BE2C (cell line): Measurements from ENCODE around the gene ACR.

Experiments
- DNase-seq: peaks from one replicate; pipeline ENCODE4 v3.0.0-alpha.2; 2020
- H3K27me3 ChIP-seq: fragments of 250-450 bp; sonication (Bioruptor Pico); 2 replicates; pipeline ENCODE4 v1.5.1; 2020; ENCODE audit warnings: mild to moderate bottlenecking
- H3K36me3 ChIP-seq: fragments of 250-450 bp; sonication (Bioruptor Pico); 2 replicates; pipeline ENCODE4 v1.5.1; 2020; ENCODE audit warnings: mild to moderate bottlenecking
- H3K4me1 ChIP-seq: fragments of 250-450 bp; sonication (Bioruptor Pico); 2 replicates; pipeline ENCODE4 v1.5.1; 2020
- H3K4me3 ChIP-seq: 2 replicates; pipeline ENCODE4 v1.5.1; 2011; ENCODE audit warnings: low read depth, low read length
- H3K9me3 ChIP-seq: fragments of 250-450 bp; sonication (Bioruptor Pico); 2 replicates; pipeline ENCODE4 v1.5.1; 2020
- CTCF ChIP-seq: IDR thresholded peaks from 2 replicates; pipeline ENCODE4 v1.5.1; 2012; ENCODE audit warnings: mild to moderate bottlenecking, low read depth, low read length

The ACR gene

GRCh38 chr22:50697667-50698506 lies 40.1 kb upstream of the ACR start:
- 0 out of 2 replicates have a peak, but pooled peaks cover 7% of the 10 kb centered on the region for H3K4me1 ChIP-seq

GRCh38 chr22:50698546-50698945 lies 39.5 kb upstream of the ACR start:
- Histone ChIP-seq H3K36me3 (no peaks in the 10 kb centered on the region), H3K4me1 (0 out of 2 replicates have a peak, but pooled peaks cover 7% of the 10 kb centered on the region), H3K4me3 (no peak overlapping the region), H3K9me3 (no peaks in the 10 kb centered on the region), H3K27me3 (peaks cover 20% of the 10 kb centered on the region)
- peak; percentile 6 for DNase-seq
- no peak for TF ChIP-seq CTCF

More at GRCh38 chr22:50697667-50698506, 40.1 kb upstream of the ACR start:
- no peak overlapping the region for H3K4me3 ChIP-seq
- H3K27me3 ChIP-seq: peaks cover 20% of the 10 kb centered on the region
- H3K9me3 ChIP-seq: no peaks in the 10 kb centered on the region
- TF ChIP-seq CTCF: no peak
- no peaks in the 10 kb centered on the region for H3K36me3 ChIP-seq
- DNase-seq: peak; percentile 17

GRCh38 chr22:50699001-50699755 lies 38.8 kb upstream of the ACR start:
- Histone ChIP-seq H3K9me3 (no peaks in the 10 kb centered on the region), H3K4me3 (no peak overlapping the region), H3K27me3 (peaks cover 18% of the 10 kb centered on the region), H3K4me1 (0 out of 2 replicates have a peak, but pooled peaks cover 7% of the 10 kb centered on the region), H3K36me3 (no peaks in the 10 kb centered on the region)
- peak; percentile 2 for DNase-seq
- TF ChIP-seq CTCF: no peak

- peak; percentile 29; the same call in 1 of the 2 replicates for TF ChIP-seq CTCF
- no peaks in the 10 kb centered on the region for H3K36me3 ChIP-seq
- peaks cover 17% of the 10 kb centered on the region for H3K27me3 ChIP-seq
- peak; percentile 13 for DNase-seq
- H3K4me1 ChIP-seq: peaks cover 8% of the 10 kb centered on the region
- H3K4me3 ChIP-seq: no peak overlapping the region
- H3K9me3 ChIP-seq: no peaks in the 10 kb centered on the region
Observed at GRCh38 chr22:50699756-50700386, 38.1 kb upstream of the ACR start.

- TF ChIP-seq CTCF: no peak
- H3K36me3 ChIP-seq: no peaks in the 10 kb centered on the region
Observed at GRCh38 chr22:50700387-50701075, 37.5 kb upstream of the ACR start.

More at GRCh38 chr22:50700387-50701075, 37.5 kb upstream of the ACR start:
- Histone ChIP-seq H3K9me3 (no peaks in the 10 kb centered on the region), H3K4me1 (peaks cover 12% of the 10 kb centered on the region), H3K27me3 (peaks cover 17% of the 10 kb centered on the region), H3K4me3 (no peak overlapping the region)
- DNase-seq: peak; percentile 2
